Head of caudate nucleus (tissue), 42 donors: ENCODE results near the gene SPAG5.
A peak's percentile ranks its signal among the peaks of the same experiment; 100 is the strongest.
"Not testable (repeated sequence)": the region's sequence is repeated elsewhere in the genome, so short reads cannot be mapped to it uniquely, and the experiment has no call there.

Experiments
- DNase-seq, 42 donors: peaks; one replicate each; pipeline versions ENCODE4 v3.0.0 to v3.0.0-alpha.2; 2020 to 2021; ENCODE audit warnings: mixed read lengths in 7 of 42
- intact Hi-C: fragments of 100-400 bp; cut with DNase I; formaldehyde crosslinking; loops from one replicate; pipeline ENCODE4 v1.15.0; 2022

The SPAG5 gene

GRCh38 chr17:28576758-28577465, 21.9 kb downstream of the SPAG5 start, which contains the start of gene ALDOC:
Gene ALDOC, minus strand, starts transcription at chr17:28576895. Its CDS starts 1,363 bp downstream, at chr17:28575532.
- intact Hi-C loops: no loop called here
- DNase-seq: peak; percentile 93 to 99 (median 97)

GRCh38 chr17:28576016-28576415, 22.8 kb downstream of the SPAG5 start:
- intact Hi-C loops, DNase-seq: not testable (repeated sequence)

- DNase-seq: peak in 38 of 42 donors; percentile 19 to 78 (median 51)
- intact Hi-C loops: no loop called here
These were observed 23.6 kb downstream of the SPAG5 start for GRCh38 chr17:28575126-28575795.

- no peak for DNase-seq
- intact Hi-C loops: no loop called here
These were observed 24.3 kb downstream of the SPAG5 start for GRCh38 chr17:28574526-28574925.

GRCh38 chr17:28573966-28574480, 24.8 kb downstream of the SPAG5 start:
- intact Hi-C loops: no loop called here
- DNase-seq: no peak

- intact Hi-C loops: no loop called here
- DNase-seq: no peak
These were observed 25.3 kb downstream of the SPAG5 start for GRCh38 chr17:28573521-28573920.

- no peak for DNase-seq
- intact Hi-C loops: no loop called here
These were observed 25.8 kb downstream of the SPAG5 start for GRCh38 chr17:28573040-28573380.

- DNase-seq: peak in 6 of 42 donors; percentile 7 to 50 (median 20)
- intact Hi-C loops: no loop called here
These were observed 26.4 kb downstream of the SPAG5 start for GRCh38 chr17:28572259-28573039.

GRCh38 chr17:28571361-28572122, 27.3 kb downstream of the SPAG5 start, which contains the start of gene PIGS:
Gene PIGS, minus strand, starts transcription at chr17:28571524. Its CDS starts 28 bp downstream, at chr17:28571496.
- intact Hi-C loops: no loop called here
- peak; percentile 94 to 99 (median 98) for DNase-seq

- intact Hi-C loops: no loop called here
- DNase-seq: peak in 37 of 42 donors; percentile 15 to 79 (median 44)
These were observed 28.0 kb downstream of the SPAG5 start for GRCh38 chr17:28570716-28571360.

GRCh38 chr17:28569446-28569845, 29.4 kb downstream of the SPAG5 start:
- DNase-seq: no peak
- intact Hi-C loops: no loop called here

GRCh38 chr17:28567604-28568003, 31.2 kb downstream of the SPAG5 start:
- no peak for DNase-seq
- intact Hi-C loops: no loop called here

GRCh38 chr17:28563475-28563874, 35.4 kb downstream of the SPAG5 start:
- intact Hi-C loops: no loop called here
- no peak for DNase-seq

GRCh38 chr17:28555022-28555421, 43.8 kb downstream of the SPAG5 start:
- intact Hi-C loops: loop anchor here (2.0 kb wide), 1 partner anchor 30 kb away; no protein-coding TSS in a partner anchor
- no peak for DNase-seq

GRCh38 chr17:28554565-28554964, 44.3 kb downstream of the SPAG5 start:
- DNase-seq: no peak
- intact Hi-C loops: loop anchor here (2.0 kb wide), 1 partner anchor 30 kb away; no protein-coding TSS in a partner anchor

- DNase-seq: no peak
- intact Hi-C loops: no loop called here
These were observed 45.8 kb downstream of the SPAG5 start for GRCh38 chr17:28553000-28553505.

GRCh38 chr17:28552176-28552999, 46.4 kb downstream of the SPAG5 start, which contains the start of gene UNC119:
Gene UNC119, minus strand, starts transcription at chr17:28552624. Its CDS starts 67 bp downstream, at chr17:28552557.
- DNase-seq: peak in 41 of 42 donors; percentile 41 to 90 (median 79)
- intact Hi-C loops: no loop called here
